Lung (tissue), 13 donors: ENCODE results near the gene ISCA1. TPM values are rescaled to one million over a fixed set of nuclear protein-coding genes. Genes with fewer than 3 reads are reported as not detected.

Source experiments
- ATAC-seq: fragments of 200-7000 bp; cut with Tn5 transposase; one replicate; pipeline ENCODE4 v1.9.1; 2020; ENCODE audit warnings: moderate number of reproducible peaks; ENCODE audit not compliant: insufficient read depth, low FRiP score
- DNase-seq, 3 donors: peaks; one replicate each; pipeline ENCODE4 v3.0.0-alpha.2; 2013 to 2017
- H3K27ac ChIP-seq, 2 donors: one replicate each; pipeline ENCODE4 v1.5.1; 2013; ENCODE audit warnings: mild to moderate bottlenecking in 2 of 2, moderate library complexity in 2 of 2, control low read depth in 1 of 2, inconsistent platforms in 1 of 2, low read depth in 1 of 2, low read length in 1 of 2
- H3K27me3 ChIP-seq, 3 donors: one replicate each; pipeline ENCODE4 v1.5.1; 2013; ENCODE audit warnings: low read length in 2 of 3; ENCODE audit not compliant: control insufficient read depth in 3 of 3, insufficient read depth in 3 of 3
- H3K36me3 ChIP-seq, 4 donors: one replicate each; pipeline ENCODE4 v1.5.1; 2013; ENCODE audit warnings: low read length in 4 of 4, mild to moderate bottlenecking in 1 of 4, moderate library complexity in 1 of 4; ENCODE audit not compliant: control insufficient read depth in 4 of 4, insufficient read depth in 4 of 4
- H3K4me1 ChIP-seq, 5 donors: one replicate each; pipeline ENCODE4 v1.5.1; 2013; ENCODE audit warnings: low read length in 5 of 5, mild to moderate bottlenecking in 2 of 5, moderate library complexity in 1 of 5; ENCODE audit not compliant: control insufficient read depth in 5 of 5, insufficient read depth in 5 of 5
- H3K4me3 ChIP-seq: one replicate; pipeline ENCODE4 v1.5.1; 2013; ENCODE audit warnings: mild to moderate bottlenecking, control low read depth, moderate library complexity
- H3K9ac ChIP-seq, 2 donors: one replicate each; pipeline ENCODE4 v1.5.1; 2013; ENCODE audit warnings: low read length in 2 of 2, control low read depth in 1 of 2; ENCODE audit not compliant: insufficient read depth in 1 of 2
- H3K9me3 ChIP-seq, 4 donors: one replicate each; pipeline ENCODE4 v1.5.1; 2013; ENCODE audit warnings: low read length in 3 of 4, mild to moderate bottlenecking in 1 of 4, moderate library complexity in 1 of 4; ENCODE audit not compliant: control insufficient read depth in 4 of 4, insufficient read depth in 3 of 4
- WGBS, 2 donors: extraction: QIAGEN DNeasy Blood & Tissue Kit; methylation state at CpG; one replicate each; pipeline ENCODE4 v1.1.7; 2013; 5-methylcytosine and 5-hydroxymethylcytosine counted together
- polyA plus RNA-seq, 2 donors: library from polyadenylated mRNA; stranded (reverse); fragments of 200-250 nt; gene quantifications; one replicate each; pipeline ENCODE4 v1.2.1, GENCODE V29; 2013
- small RNA-seq: library from RNA; depleted of rRNA; stranded (forward); fragments of <200 nt; gene quantifications from one replicate; pipeline ENCODE3, GENCODE V24; 2014; ENCODE audit warnings: low replicate concordance
- total RNA-seq, 2 donors: library from RNA; depleted of rRNA in 1 of 2; stranded (reverse); fragments of >200 nt in 1 of 2; gene quantifications; one replicate each; pipeline ENCODE4 v1.2.1, GENCODE V29; 2014 to 2021
- TF ChIP-seq, protein P1 (sequence below): IDR thresholded peaks from 2 replicates; pipeline ENCODE4 v1.5.1; 2012; ENCODE audit warnings: mild to moderate bottlenecking; ENCODE audit errors: control extremely low read depth, extremely low read depth
- donor health status: control.
- donor health status: control.
- donor health status: Bipolar disorder and iron deficiency.
- donor health status: healthy.
- donor health status: DM: yes; HTN: yes; CAD: no.

The ISCA1 gene
- total and polyA plus RNA-seq, 4 donors, result 18.5 to 45.5 (median 20.7) TPM

DNA sequence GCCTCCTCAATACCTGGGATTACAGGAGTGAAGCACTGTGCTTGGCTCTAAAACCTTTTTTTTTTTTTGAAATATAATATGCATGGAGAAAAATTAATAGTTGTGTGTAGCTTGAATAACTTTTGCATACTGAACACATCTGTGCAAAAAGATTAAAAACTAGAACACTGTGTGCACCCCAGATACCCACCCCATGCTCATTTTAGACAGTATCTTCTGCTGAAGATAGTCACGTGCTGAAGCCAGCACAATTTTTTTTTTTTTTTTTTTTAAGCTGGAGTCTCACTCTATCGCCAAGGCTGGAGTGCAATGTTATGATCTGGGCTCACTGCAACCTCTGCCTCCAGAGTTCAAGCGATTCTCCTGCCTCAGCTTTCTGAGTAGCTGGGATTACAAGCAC lies 62.7 kb downstream of the ISCA1 start:
- H3K4me1 ChIP-seq, result no peaks in the 10 kb centered on the region
- no peaks in the 10 kb centered on the region for H3K36me3 ChIP-seq
- ATAC-seq (no peak), DNase-seq (no peak)
- no peaks in the 10 kb centered on the region for H3K27me3 ChIP-seq
- H3K9me3 ChIP-seq, result no peaks in the 10 kb centered on the region
- 89 to 94% methylated on average over 3 of the region's 3 CpGs for WGBS, 2 donors
- H3K27ac ChIP-seq, result no peak overlapping the region
- H3K4me3 ChIP-seq, result no peak overlapping the region
- no peak overlapping the region for H3K9ac ChIP-seq
- TF ChIP-seq, protein P1, sequence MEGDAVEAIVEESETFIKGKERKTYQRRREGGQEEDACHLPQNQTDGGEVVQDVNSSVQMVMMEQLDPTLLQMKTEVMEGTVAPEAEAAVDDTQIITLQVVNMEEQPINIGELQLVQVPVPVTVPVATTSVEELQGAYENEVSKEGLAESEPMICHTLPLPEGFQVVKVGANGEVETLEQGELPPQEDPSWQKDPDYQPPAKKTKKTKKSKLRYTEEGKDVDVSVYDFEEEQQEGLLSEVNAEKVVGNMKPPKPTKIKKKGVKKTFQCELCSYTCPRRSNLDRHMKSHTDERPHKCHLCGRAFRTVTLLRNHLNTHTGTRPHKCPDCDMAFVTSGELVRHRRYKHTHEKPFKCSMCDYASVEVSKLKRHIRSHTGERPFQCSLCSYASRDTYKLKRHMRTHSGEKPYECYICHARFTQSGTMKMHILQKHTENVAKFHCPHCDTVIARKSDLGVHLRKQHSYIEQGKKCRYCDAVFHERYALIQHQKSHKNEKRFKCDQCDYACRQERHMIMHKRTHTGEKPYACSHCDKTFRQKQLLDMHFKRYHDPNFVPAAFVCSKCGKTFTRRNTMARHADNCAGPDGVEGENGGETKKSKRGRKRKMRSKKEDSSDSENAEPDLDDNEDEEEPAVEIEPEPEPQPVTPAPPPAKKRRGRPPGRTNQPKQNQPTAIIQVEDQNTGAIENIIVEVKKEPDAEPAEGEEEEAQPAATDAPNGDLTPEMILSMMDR, result no peak

DNA sequence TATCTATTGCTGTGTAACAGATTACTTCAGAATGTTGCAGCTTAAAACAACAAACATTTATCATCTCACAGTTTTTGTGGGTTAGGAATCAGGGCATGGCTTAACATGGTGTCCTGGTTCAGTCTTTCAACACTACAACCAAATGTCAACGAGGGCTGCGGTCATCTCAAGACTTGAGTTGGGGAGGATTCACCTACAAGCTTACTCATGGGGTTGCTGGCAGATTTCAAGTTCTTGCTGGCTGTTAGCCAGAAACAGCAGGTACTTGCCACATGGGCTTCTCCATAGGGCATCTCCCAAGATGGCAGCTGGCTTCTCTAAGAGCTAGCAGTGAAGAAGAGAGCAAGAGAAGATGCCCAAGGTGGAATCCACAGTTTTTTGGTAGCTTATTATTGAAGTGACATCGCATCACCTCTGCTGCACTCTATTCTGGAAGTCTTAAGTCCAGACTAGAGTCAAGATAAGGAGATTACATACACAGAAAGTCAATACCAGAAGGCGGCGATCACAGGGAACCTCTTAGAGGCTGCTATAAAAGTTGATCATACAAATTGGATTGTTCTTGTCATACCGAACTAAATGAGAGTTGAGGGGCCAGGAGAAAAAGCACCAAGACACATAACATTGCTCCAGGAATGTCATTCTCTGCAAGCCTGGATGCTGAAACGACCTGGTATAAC lies 65.1 kb downstream of the ISCA1 start:
- Histone ChIP-seq H3K4me1 (no peaks in the 10 kb centered on the region), H3K9ac (no peak overlapping the region), H3K9me3 (no peaks in the 10 kb centered on the region), H3K4me3 (no peak overlapping the region), H3K27ac (no peak overlapping the region), H3K27me3 (no peaks in the 10 kb centered on the region), H3K36me3 (no peaks in the 10 kb centered on the region)
- DNase-seq, result no peak
- WGBS, 2 donors, result 91 to 93% methylated on average over 7 of the region's 7 CpGs
- ATAC-seq, result no peak
- TF ChIP-seq, protein P1, result no peak

Small RNA genes within 50 kb of the gene (small RNA-seq; reads per million reads assigned to genes)
- gene AL137849.1 (not detected), gene RN7SKP264 (not detected)

Other genes with a start within 250 kb of the ISCA1 start
- 10 to 100 TPM; 42.3 to 55.2 TPM for gene GOLM1, start 183.0 kb downstream of the ISCA1 start, total RNA-seq
- gene GOLM1, start 183.0 kb downstream of the ISCA1 start, polyA plus RNA-seq, result 10 to 100 TPM; 21.7 to 29.1 TPM
- gene C9orf153, start 22.9 kb downstream of the ISCA1 start, total RNA-seq, result 1 to 10 TPM in 1 of 2 donors, under 1 TPM in 1; 0.12 to 2.7 TPM
- under 1 TPM; 0.02 to 0.26 TPM for gene C9orf153, start 22.9 kb downstream of the ISCA1 start, polyA plus RNA-seq
- gene TUT7, start 71.9 kb upstream of the ISCA1 start, total RNA-seq, result 10 to 100 TPM; 30.7 to 47.7 TPM
- 10 to 100 TPM; 15.5 to 21.7 TPM for gene TUT7, start 71.9 kb upstream of the ISCA1 start, polyA plus RNA-seq